GM21529 (cell line): ENCODE results near the gene ZNF423.

Source experiments
- ATAC-seq: cut with Tn5 transposase; IDR thresholded peaks from one replicate; pipeline ENCODE4 v1.9.1; 2021; ENCODE audit not compliant: unreplicated experiment

Gene ZNF423

DNA sequence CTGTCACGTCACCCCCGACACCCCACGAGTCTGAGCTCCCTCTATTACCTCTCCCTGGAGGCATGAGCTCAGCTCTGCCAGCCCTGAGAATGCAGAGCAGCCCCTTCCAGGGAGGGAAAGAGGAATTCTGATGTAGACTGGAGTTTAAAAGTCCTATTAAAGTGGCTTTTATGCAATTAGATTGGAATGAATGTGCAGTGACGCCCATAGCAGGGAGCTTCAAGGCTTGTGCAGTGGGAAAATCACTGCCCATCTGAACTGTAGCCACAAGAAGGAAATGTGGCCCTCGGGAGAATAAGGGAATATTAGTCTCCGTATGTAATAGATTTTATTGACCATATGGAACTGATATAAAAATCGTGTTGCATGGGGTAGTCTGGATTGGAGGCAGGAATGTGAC lies 66.9 kb downstream of the ZNF423 start:
- no peak for ATAC-seq

DNA sequence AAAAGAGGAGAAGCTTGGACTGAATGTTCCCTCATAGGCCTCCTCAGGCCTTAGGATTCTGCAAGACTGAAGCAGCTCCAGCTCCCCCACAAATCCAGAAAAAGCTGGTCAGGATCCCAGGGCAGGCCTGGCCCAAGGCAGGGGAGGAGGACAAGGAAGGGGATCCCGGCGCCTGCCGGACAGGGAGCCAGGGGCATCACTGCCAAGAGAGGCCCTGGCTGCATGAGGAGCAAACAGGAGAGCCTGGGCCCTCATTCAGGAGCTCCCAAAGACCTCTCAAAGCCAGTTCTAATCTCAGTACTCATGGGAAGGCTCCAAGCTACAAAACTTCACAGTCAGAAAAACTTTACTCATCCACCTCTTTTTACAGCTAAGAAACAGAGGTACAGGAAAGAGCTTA lies 67.3 kb downstream of the ZNF423 start:
- ATAC-seq: no peak

DNA sequence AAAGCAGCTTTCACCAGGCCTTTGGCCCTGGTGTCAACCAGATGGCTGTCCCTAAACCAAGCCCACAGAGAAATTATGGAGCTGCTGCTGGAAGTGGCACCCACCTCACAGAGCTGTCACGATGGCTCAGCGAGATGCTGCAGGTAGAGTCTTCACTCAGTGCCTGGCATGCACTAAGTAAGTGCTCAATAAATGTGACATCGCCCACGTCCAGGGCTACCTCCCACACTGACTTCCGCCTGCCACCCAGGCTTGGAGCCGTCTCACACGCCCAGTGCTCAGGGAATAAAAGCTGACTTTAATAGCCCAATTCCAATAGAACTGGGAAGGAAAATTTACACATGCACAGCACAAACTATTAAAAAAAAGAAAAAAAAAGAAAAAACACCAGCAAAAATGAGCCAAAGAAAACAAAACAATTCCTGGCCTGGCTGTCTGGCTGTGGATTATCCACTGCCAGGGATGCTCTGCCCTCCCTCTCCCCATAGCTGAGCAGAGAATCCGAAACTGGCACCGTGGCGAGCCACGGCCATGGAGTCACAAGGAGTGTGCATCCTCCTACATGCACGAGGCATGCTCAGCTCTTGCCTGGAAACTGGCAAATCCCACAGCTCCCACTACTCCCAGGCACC lies 68.9 kb downstream of the ZNF423 start:
- no peak for ATAC-seq

DNA sequence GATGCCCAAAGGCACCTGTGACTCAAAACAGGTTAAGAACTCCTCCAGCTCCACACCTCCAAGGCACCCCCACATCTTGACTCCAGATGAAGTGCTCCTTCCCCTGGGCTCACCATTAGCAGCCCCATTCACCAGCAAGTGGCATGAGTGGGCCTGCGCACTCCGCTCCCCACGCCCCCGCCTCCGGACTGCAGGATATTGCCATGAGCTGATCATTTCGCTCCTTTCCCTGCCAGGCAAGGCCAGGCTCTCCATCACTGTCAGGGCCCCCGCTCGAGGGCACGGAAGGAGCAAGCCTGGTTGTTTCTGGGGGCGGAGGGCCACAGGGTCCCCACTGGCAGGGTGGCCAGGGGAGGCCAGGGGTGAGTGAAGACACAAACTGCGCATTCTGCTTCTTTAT lies 69.9 kb downstream of the ZNF423 start:
- no peak for ATAC-seq

DNA sequence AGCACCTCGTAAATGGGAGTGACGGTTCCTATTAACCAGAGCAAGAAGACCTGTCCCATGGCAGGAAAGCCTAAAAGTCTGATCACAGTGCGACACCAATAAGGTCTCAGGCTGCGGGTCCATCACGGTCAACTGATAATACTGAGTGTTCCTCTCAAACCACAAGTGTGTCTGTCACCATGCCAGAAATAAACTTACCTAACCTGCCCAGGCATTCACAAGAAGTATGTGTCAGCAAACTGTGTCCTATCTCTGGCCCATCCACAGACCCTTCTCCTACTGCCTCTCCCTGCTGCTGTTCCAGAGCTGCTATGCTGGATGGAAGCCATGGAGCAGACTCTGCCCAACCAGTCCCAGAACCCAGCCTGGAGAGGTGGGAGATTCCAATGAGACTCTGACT lies 73.5 kb downstream of the ZNF423 start:
- no peak for ATAC-seq

DNA sequence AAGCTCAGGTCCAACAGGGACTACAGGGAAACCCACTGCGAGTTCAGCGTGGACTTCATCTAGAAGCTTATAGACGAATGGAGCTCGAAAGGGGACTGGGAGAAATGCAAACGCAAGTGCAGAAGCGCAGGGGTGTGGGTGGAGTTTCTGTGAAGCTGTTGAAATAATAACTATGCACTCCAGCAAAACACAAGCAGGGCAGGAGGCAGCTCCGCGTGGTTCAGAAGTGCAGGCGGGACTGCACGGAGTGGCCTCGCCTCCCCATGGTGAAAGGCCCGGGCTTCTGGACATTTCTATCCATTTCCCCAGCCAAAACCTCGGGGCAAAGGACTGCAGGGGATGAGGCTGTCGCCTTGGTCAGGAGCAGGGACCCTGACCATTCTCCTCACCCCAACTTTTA lies 74.5 kb downstream of the ZNF423 start:
- ATAC-seq: no peak

DNA sequence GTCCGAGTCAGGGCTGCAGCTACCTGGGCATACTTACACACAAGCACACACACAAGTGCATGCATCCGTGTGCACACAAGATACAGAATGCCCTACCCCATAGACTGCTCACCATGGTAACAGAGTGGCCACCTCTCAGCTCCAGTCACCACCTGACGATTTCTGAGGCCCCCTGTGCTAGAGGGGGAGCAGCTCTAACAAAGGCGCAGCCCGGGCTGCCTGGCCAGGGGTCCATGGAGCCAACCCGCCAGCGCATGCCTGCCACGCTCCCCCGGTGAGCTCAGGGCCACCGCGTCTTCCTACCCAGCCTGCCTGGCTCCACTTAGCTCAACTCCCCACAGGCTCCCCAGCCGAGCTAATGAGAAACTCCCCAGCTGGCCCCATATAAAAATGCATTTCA lies 75.5 kb downstream of the ZNF423 start:
- ATAC-seq: no peak

DNA sequence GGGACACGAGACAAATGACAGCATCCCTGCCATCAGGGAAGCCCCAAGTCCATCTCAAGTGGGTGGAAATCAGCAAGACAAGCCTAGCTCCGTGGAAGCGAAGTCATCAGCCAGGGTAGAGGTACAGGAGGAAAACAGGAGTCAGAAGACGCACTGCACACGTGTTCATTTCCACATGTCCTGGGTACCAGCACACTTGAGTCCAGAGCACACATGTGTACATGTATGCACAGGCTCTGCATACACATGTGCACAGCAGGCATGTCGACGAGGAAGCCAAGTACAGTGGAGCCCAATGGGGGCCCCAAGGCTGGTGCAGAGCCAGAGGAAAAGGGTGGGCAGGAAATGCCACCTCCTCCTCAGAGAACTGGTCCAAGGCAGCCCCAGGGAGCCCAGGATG lies 75.9 kb downstream of the ZNF423 start:
- ATAC-seq: no peak

DNA sequence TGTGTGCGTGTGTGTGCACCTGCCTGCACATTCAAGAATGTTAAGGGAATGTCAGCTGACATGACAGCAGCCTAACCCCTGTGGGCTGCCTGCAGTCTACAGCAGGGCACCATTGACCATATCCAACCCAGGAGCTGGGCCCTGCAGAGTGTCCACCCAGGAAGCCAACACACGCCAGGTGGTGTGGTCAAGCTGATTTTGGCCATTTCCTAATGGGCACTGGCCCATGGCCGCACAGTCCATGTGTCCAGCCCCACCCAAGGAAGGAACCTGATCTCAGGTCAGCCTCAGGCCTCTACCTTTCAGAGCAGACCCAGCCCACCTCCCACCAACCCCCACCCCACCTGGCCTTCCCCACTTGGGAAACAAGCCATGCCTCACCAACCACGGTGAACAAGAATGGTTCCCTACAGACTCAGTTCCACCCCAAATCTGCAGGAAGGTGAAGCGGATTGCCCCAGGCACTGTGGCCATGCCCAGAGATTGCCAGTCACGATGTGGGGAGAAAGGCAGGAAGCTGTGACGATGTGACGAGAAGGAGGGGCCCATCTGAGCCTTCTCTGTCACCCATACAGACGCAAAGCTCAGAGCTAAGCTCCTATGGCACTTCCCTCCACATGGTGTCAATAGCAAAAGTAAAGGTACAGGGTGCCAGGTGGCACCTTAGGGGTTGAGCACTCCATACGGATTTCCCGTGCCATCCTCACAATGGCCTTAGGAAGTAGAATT lies 77.5 kb downstream of the ZNF423 start:
- no peak for ATAC-seq

DNA sequence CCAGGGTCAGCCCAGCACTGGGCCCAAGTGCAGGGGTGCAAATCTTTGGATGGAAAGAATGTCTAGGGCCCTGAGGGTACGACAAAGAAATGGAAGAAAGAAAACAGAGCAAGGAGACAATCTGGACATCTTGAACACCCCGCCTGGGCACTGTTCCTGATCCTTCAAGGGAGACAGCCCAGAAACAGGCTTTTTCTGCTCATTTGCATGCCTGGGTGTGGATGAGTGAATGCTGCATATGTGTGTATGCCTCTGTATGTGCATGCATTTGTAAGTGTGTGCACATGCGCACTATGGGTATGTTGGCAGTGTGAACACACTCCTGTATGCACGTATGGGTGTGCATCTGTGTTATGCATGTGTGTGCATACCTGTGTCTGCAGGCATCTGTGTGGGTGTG lies 79.2 kb downstream of the ZNF423 start:
- no peak for ATAC-seq

DNA sequence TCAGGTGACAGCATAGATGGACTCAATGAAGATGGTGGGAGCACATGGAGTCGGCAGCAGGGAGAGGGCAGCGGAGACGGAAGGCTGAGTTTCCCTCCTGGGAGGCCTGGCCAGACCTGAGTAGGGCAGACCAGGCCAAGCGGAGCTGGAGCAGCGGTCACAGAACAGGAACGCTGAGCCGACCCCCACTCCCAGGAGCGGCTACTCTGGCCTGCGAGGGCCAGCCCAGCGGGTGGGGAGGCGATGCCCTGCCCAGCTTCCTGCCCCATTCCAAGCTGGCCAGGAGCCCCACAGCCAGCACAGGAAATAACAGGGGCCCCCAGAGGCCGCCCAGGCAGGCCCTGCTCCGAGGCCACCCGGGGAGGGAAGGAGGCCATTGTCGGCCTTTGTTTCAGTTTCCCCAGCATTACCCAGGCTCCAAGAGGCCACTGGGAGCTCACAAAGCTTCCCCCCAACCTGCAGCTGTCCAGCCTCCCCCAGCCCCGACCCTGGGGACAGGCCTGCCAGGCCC lies 79.8 kb downstream of the ZNF423 start:
- ATAC-seq: no peak

DNA sequence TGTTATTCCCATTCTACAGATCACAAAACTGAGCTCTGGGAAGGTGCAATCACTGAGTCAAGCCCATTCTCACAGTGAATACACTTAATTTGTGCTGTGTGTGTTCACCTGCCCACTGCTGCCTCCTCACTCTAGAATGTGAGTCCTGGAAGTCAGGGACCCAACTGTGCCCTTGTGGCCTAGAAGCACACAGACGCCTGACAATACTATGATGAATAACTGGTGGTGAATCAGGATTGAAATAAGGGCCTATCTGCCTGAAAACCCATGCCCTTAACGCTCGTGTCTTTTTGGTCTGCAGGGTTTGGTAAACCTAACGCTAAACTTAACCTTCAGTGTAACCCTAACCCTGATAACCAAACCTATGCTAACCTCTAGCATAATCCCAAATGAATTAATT lies 80.3 kb downstream of the ZNF423 start:
- ATAC-seq: no peak

DNA sequence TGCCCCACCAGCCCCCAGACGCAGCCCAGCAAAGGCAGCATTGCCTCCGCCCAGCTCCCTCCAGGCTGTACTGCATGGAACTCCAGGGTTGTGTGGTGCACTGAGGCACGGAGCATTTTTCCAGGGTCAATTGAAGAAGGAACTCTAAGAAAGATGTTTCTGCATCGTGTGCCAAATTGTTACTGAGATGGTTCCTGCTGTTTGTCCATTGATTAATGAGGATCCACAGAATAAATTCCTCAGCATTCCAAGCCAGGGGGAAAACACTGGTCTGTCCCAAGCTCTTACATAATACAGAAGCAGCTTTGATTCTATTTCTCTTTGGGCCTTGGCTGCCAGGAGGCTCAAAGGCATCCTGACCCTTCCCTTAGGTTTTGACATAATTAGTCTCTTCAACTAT lies 80.9 kb downstream of the ZNF423 start:
- no peak for ATAC-seq

DNA sequence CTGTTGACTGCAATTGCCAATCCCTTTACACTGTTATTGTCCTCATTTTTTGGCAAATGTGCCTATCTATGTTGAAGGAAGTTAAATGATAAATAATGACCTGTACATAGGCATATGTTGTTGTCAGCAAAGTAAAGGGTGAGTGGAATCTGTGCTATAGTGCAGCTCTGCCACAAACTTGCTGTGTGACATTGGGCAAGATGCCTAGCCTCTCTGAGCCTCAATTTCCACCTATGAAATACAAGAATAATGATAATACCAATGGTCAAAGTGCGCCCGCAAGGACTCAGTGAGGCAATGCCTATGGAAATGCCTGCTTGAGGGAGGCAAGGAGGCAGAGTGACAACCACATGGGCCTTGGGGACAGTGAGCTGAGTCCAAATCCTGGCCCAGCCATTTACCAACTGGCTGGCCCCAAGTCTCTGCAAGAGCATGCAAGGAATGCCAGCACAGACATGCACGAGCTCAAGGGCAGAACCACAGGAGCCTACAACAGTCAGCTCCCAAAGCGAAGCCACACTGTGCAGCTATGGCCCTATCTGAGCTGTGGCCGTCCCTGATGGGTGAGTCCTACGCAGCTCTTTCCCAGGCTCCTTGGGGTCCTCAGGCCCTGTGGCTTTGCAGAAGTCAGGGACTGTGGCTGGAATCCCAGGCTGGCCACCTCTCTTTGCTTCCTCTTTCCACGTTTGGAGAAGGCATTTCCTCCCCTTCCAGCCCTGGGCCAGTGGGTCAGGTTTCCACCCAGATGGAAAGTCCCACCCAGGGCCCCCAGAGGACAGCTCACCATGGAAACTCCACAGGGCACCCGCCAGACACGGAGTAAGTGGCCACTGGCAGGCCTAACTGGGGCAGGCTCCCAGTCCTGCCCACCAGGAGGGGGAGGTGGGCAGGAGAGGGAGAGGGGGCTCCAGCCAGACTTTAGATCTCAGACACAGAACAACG lies 82.1 kb downstream of the ZNF423 start:
- no peak for ATAC-seq

DNA sequence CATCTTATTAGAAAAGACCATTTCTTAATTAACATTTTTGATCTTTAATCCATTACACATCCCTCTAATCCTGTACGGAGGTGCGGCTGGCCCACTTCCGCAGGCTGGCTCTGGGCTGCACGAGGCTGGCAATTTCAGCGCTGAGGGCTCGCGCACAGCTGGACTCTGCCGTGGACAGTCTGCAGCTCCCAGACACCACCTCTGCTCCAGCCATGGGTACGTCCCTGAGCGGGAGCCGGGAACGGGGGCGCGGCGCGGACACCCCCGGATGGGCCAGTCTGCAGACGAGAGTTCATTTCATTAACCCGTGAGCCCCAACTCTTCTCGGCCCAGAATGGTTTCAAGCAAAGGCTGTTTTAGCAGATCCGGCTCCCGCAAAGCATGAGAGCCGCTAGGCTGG lies 87.9 kb downstream of the ZNF423 start:
- ATAC-seq: no peak

DNA sequence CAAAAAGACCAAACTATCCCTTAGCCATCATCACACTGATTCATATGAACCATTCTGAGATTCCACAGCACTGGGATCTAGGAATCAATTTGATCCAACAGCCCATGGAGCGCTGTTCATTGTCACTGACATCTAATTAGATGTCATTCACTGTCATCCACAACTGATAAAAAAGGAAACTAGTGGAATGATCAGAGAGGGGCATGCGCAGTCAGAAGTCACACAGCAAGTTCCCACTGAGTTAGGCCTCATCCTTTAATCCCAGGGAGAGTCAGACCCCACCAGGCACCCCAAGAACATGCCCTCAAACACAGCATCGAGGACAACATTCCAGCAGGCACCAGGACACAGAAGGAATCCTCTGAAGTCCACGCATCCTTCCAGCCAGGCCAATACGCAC lies 88.5 kb downstream of the ZNF423 start:
- ATAC-seq: no peak

DNA sequence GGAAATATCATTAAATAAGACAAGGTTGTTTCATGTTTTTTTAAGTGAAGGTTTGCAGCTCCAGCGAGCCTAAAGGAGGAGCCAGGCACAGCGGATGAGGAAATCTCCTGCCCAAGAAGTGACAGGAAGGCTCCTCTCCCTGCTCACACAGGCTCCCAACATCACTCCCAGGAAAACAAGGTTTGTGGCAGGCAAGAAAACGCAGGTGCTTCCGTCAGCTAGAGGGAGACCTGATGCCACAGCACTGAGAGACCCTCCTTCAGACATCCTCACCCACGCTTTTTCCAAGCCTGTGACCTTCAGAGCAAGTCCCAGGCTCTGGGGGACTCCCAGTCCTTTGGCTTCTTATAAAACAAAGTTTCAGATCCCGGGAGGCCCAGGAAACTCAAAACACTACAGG lies 89.7 kb downstream of the ZNF423 start:
- no peak for ATAC-seq

DNA sequence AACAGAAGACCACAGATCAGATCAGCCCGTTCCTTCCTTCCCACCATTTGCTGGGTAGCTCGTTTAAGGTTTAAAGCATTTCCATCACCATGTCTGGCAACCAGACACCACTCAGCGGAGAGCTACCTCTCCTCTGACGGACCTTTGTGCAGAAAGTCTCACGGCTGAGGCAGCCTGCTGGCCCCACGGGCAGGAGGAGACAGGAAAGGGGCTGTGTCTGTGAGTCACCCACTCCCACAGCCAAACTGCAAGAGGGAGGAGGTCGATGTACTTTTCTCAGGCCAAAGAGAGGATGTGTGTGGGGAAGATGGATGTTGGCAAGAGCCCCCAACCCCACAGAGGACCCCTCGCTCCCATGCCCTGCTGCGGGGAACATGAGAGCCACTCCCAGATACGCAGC lies 92.1 kb downstream of the ZNF423 start:
- no peak for ATAC-seq

DNA sequence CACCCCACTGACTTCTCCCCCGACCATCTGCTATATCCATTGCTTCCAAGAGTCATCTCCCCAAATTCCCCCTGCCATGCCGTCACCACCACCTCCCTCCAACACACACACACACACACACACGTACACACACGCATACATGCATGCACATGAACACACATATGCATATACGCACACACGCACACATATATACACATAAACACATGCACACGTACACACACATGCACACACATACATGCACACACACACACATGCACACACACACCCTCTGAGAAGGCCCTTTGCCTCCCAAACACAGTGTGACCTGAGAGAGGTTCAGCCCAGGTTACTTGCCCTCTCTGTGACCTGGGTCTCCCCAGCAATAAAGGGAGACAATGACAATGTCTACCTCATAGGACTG lies 95.1 kb downstream of the ZNF423 start:
- ATAC-seq: no peak

DNA sequence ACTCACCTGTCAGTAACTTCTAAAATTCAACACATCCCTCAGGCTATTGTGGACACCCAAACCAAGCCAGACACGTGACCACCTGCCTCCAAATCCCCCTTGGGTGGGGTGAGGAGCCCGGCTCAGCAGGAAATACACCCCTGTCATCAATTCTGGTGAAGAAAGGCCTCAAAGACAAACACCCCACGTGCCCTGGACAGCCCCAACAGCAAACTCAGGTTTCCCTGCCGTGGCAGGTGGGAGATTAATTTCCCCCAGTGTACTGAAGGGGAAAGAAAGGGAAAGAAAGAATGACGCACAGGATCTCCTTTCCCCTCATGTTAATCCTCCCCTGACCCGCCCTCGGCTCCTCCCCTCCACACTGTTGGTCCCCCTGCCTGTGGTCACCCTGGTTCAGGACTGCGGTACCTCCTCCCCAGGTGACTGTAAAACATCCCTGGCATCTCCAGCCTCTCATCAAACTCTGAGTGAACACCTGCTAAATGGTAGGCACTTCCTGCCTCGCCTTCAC lies 98.3 kb downstream of the ZNF423 start:
- ATAC-seq: no peak

DNA sequence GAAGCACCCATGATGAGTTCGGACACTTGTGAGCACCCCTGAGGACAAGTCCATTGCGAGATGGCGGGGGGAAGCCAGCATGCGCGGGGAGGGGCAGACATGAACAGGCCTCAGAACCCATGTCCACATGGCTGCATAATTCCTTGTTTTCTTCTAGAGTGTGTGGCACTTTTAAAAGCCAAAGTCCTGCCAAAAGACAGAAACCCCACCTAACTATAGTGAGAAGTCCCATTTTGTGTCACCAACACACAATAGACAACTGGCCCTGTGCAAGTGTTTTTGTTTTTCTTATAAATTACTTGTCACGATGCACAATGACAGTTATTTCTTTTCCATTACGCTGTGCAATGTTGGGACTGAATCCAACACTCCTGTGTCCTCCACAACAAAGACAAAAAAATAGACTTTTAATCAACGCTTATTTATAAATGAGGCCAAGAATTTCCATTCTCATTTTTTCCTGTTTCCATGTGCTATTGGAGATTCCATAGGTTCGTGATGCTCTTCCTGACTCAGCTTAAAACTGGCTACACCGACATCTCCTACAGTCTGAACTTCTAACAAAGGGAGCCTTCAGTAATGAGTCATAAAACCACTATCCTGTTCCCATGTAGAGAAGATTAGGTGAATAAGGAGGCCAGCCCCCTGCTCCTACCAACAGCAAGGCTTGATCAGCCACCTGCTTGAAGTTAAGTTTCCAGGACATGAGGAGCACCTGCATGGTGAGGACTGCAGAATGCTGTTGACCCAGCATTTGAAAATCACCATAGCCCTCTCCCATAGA lies 98.9 kb downstream of the ZNF423 start:
- no peak for ATAC-seq
